LNCaP clone FGC (cell line): ENCODE data around the gene IFT80.

ENCODE experiments used
- DNase-seq: peaks from one replicate; pipeline ENCODE4 v3.0.0-alpha.2; 2011; ENCODE audit warnings: low read depth
- H3K4me3 ChIP-seq: 2 replicates; pipeline ENCODE4 v1.5.1; 2011; ENCODE audit warnings: mild to moderate bottlenecking, low read depth, low read length, control low read depth
- CTCF ChIP-seq: IDR thresholded peaks from 2 replicates; pipeline ENCODE4 v1.5.1; 2012; ENCODE audit warnings: mild to moderate bottlenecking; ENCODE audit not compliant: control insufficient read depth, insufficient read depth; ENCODE audit errors: extremely low read depth

Gene IFT80

GRCh38 chr3:160400030-160400701, 1.1 kb upstream of the IFT80 start:
- H3K4me3 ChIP-seq, result peak overlapping the region; percentile 93
- no peak for TF ChIP-seq CTCF
- DNase-seq, result no peak

GRCh38 chr3:160398820-160399124, 253 bp downstream of the IFT80 start:
- peak overlapping the region; percentile 93 for H3K4me3 ChIP-seq
- no peak for TF ChIP-seq CTCF
- DNase-seq, result no peak

GRCh38 chr3:160395297-160395696, 3.7 kb downstream of the IFT80 start:
- no peak overlapping the region for H3K4me3 ChIP-seq
- no peak for TF ChIP-seq CTCF
- DNase-seq, result no peak

GRCh38 chr3:160394009-160394392, 5.0 kb downstream of the IFT80 start:
- H3K4me3 ChIP-seq, result no peak overlapping the region
- DNase-seq, result no peak
- no peak for TF ChIP-seq CTCF

- TF ChIP-seq CTCF, result no peak
- H3K4me3 ChIP-seq, result no peak overlapping the region
- DNase-seq, result no peak
Observed at GRCh38 chr3:160393346-160394008, 5.5 kb downstream of the IFT80 start.

- H3K4me3 ChIP-seq, result no peak overlapping the region
- no peak for TF ChIP-seq CTCF
- no peak for DNase-seq
Observed at GRCh38 chr3:160392798-160393197, 6.2 kb downstream of the IFT80 start.
